ENCODE results near the gene OR51I2.

The OR51I2 gene

GRCh38 chr11:5449023-5449422 is at the start of gene OR51I2:
TSS of gene OR51I2 (plus strand) at chr11:5449323. CDS start at chr11:5453489, 4,166 bp downstream.
- no peak for TF ChIP-seq CTCF (IDR thresholded peaks at IDR 0.05; ENCODE audit: insufficient read depth, low read length, missing control alignments)
- H3K4me3 ChIP-seq (ENCODE audit: low read depth, low read length) = no peak within 1 kb of the TSS
- no peak for DNase-seq (ENCODE audit: low read depth, low spot score)
- POLR2A ChIA-PET = no interaction called here
- CTCF ChIA-PET = interaction anchor here (2.4 kb wide), 1 partner anchor 27 kb away, joined by 6 read pairs; no protein-coding TSS in a partner anchor

- TF ChIP-seq CTCF (IDR thresholded peaks at IDR 0.05; ENCODE audit: insufficient read depth, low read length, missing control alignments) = no peak
- POLR2A ChIA-PET = no interaction called here
- CTCF ChIA-PET = interaction anchor here (1.1 kb wide), 1 partner anchor 779 kb away, joined by 3 read pairs; no protein-coding TSS in a partner anchor
Observed at GRCh38 chr11:5405173-5405572, 44.0 kb upstream of the OR51I2 start.

GRCh38 chr11:5420993-5421392 is 28.1 kb upstream of the OR51I2 start:
- no peak for TF ChIP-seq CTCF (IDR thresholded peaks at IDR 0.05; ENCODE audit: insufficient read depth, low read length, missing control alignments)
- CTCF ChIA-PET = no interaction called here
- POLR2A ChIA-PET = no interaction called here

More at GRCh38 chr11:5405173-5405572, 44.0 kb upstream of the OR51I2 start:
- no peak for DNase-seq (ENCODE audit: low read depth, low spot score)
- no peak overlapping the region for H3K4me3 ChIP-seq (ENCODE audit: low read depth, low read length)

GRCh38 chr11:5421811-5422210 is 27.3 kb upstream of the OR51I2 start, which contains the start of gene OR51Q1:
TSS of gene OR51Q1 (plus strand) at chr11:5422111. CDS start at chr11:5422201, 90 bp downstream.
- no peak for TF ChIP-seq CTCF (IDR thresholded peaks at IDR 0.05; ENCODE audit: insufficient read depth, low read length, missing control alignments)
- no peak within 1 kb of the TSS for H3K4me3 ChIP-seq (ENCODE audit: low read depth, low read length)
- ChIA-PET POLR2A (no interaction called here), CTCF (no interaction called here)
- no peak for DNase-seq (ENCODE audit: low read depth, low spot score)

More at GRCh38 chr11:5420993-5421392, 28.1 kb upstream of the OR51I2 start:
- no peak for DNase-seq (ENCODE audit: low read depth, low spot score)
- H3K4me3 ChIP-seq (ENCODE audit: low read depth, low read length) = no peak overlapping the region

- H3K4me3 ChIP-seq (ENCODE audit: low read depth, low read length) = no peak overlapping the region
- no peak for TF ChIP-seq CTCF (IDR thresholded peaks at IDR 0.05; ENCODE audit: insufficient read depth, low read length, missing control alignments)
- ChIA-PET POLR2A (no interaction called here), CTCF (no interaction called here)
- no peak for DNase-seq (ENCODE audit: low read depth, low spot score)
Observed at GRCh38 chr11:5423131-5423530, 26.0 kb upstream of the OR51I2 start.

- DNase-seq (ENCODE audit: low read depth, low spot score) = no peak
- ChIA-PET POLR2A (no interaction called here), CTCF (no interaction called here)
- no peak within 1 kb of the TSS for H3K4me3 ChIP-seq (ENCODE audit: low read depth, low read length)
- TF ChIP-seq CTCF (IDR thresholded peaks at IDR 0.05; ENCODE audit: insufficient read depth, low read length, missing control alignments) = no peak
Observed at GRCh38 chr11:5441414-5441813, 7.7 kb upstream of the OR51I2 start, which contains the start of gene OR51I1. TSS of gene OR51I1 (minus strand) at chr11:5441514. CDS start at chr11:5441514, 0 bp downstream.
